PFSK-1 (cell line): ENCODE data around the gene KDM3B.

Experiments used
- FOXP2 ChIP-seq: optimal IDR thresholded peaks from 2 replicates; pipeline ENCODE3; 2011; ENCODE audit warnings: borderline replicate concordance, control low read depth, inconsistent platforms; ENCODE audit not compliant: insufficient read depth; ENCODE audit errors: extremely low read length, extremely low read depth
- POLR2AphosphoS5 ChIP-seq: IDR thresholded peaks from 2 replicates; pipeline ENCODE4 v1.6.1; 2012; ENCODE audit warnings: low read depth, mild to moderate bottlenecking, control low read depth, low read length, moderate library complexity
- REST ChIP-seq, 2 experiments: IDR thresholded peaks; 2 replicates each; pipeline versions ENCODE4 v1.6.1 to v1.8.0; 2011 to 2012; ENCODE audit warnings: low read depth in 2 of 2, low read length in 2 of 2, control low read depth in 1 of 2, inconsistent platforms in 1 of 2, mild to moderate bottlenecking in 1 of 2, moderate library complexity in 1 of 2; ENCODE audit not compliant: insufficient read depth in 1 of 2
- SIN3A ChIP-seq: IDR thresholded peaks from 2 replicates; pipeline ENCODE4 v1.6.1; 2012; ENCODE audit warnings: mild to moderate bottlenecking, low read length, moderate library complexity, borderline replicate concordance; ENCODE audit not compliant: insufficient read depth
- TAF1 ChIP-seq: IDR thresholded peaks from 2 replicates; pipeline ENCODE4 v1.6.1; 2012; ENCODE audit warnings: low read length, control low read depth, borderline replicate concordance; ENCODE audit not compliant: insufficient read depth

Gene KDM3B

GRCh38 chr5:138448481-138449398 is 96.3 kb downstream of the KDM3B start:
- TF ChIP-seq REST (IDR thresholded peaks at IDR 0.05; ENCODE audit: insufficient read depth in 1 of 2, low read depth in 2 of 2, low read length in 2 of 2) (no peak), FOXP2 (no peak)

- TF ChIP-seq FOXP2 (peak; percentile 76), SIN3A (no peak), REST (IDR thresholded peaks at IDR 0.05; ENCODE audit: insufficient read depth in 1 of 2, low read depth in 2 of 2, low read length in 2 of 2) (0 out of 4 replicates have a peak, but pooled peaks have one; percentile 13 to 50)
Measured at GRCh38 chr5:138449501-138450239, 97.2 kb downstream of the KDM3B start.

GRCh38 chr5:138450971-138451370 is 98.5 kb downstream of the KDM3B start:
- TF ChIP-seq REST (IDR thresholded peaks at IDR 0.05; ENCODE audit: insufficient read depth in 1 of 2, low read depth in 2 of 2, low read length in 2 of 2) (no peak), TAF1 (no peak), FOXP2 (no peak), SIN3A (no peak)

- TF ChIP-seq SIN3A (no peak), POLR2AphosphoS5 (no peak), FOXP2 (no peak)
Measured at GRCh38 chr5:138452720-138453119, 100.2 kb downstream of the KDM3B start.

- TF ChIP-seq POLR2AphosphoS5 = no peak
Measured at GRCh38 chr5:138453590-138453989, 101.1 kb downstream of the KDM3B start.

GRCh38 chr5:138454121-138454520 is 101.6 kb downstream of the KDM3B start:
- no peak for TF ChIP-seq POLR2AphosphoS5
